Cardiac septum (tissue), 1 donor: ENCODE data around the gene PAXIP1. TPM values are rescaled to one million over a fixed set of nuclear protein-coding genes. Genes with fewer than 3 reads are reported as not detected.

Experiments
- DNase-seq: peaks from one replicate; pipeline ENCODE4 v3.0.0-alpha.2; 2020; ENCODE audit warnings: low spot score
- intact Hi-C: fragments of 100-400 bp; cut with DNase I; formaldehyde crosslinking; loops from one replicate; pipeline ENCODE4 v1.14.0; 2022
- total RNA-seq: library from RNA; stranded (reverse); fragmentation: NEBNext Ultra II Directional; extraction: Animal tissue kit (Norgen Biotek cat#: 25700); gene quantifications from one replicate; pipeline ENCODE4 v1.2.1, GENCODE V29; 2021
- donor health status: DM: no; HTN: no; CAD: no.

The PAXIP1 gene
- total RNA-seq, 1 donor from 2014 or later, result 6.6 TPM

DNA sequence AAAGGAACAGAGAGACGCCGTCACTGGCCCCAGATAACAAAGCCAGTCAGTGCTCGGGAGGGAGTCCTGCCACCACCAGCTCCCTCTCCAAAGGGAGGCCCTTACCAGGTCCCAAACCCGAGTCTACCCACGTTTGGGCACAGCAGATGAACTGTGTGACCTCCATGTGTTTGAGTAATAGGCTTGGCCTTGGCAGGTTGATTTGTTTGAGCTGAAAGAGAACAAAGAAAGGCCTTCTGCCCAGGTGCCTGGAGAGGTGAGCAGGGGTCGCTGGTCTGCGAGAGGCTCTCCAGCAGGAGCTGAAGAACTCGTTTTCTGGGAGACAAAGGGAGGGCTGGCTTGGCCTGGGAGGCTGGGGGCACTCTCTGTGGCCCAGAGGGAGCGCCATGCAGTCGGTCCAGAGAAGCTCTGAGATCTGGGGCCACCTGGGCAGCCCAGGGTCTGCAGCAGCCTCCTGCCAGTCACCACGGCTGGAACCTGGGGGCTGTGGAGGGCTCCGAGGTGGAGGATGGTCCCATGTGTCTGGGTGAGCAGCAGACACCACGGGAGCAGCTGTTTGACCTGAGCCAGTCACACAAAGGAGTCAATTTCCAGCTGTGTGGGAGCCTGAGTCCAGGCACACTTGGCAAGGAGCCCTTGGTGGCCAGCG is 99.7 kb downstream of the PAXIP1 start:
- intact Hi-C loops, result no loop called here
- no peak for DNase-seq

DNA sequence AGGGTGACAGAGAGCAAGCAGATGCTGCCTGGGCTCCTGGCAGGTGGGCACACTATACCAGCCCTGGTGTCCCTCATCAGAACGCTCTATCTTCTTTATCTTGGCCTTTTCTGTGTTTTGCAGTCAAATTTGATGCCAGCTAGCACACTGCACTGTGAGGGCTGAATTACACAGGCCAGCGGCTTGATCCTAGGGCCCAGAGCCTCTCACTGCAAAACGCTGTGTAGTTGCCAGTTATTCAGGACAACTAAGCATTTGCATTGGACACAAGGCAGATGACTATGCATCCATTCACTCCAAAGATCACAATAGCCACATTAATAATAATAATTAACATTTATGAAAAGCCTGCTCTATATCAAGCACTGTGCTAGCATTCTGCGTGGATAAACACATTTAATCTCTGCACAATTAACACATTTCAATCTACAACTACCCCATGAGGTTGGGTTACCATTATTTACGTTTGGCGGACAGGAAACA is 100.3 kb downstream of the PAXIP1 start:
- intact Hi-C loops, result no loop called here
- DNase-seq, result no peak

DNA sequence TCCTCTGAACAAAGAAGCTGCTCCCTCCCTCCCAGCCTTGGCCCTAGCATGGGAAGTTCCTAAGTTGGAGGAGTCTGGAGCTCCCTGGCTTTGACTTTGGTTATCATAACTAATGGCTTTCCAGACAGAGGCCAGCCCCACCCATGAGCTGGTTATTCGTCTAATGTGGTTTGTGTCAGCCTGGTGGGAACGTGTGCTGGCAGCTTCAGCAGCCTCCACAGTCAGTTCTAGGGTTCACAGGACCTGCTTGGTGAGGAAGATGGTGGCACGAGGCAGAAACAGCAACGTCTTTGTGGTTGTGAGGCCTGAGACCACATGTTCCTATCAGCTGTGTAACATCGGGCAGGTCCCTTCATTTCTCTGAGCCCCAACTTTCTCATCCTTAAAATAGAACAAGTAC is 103.1 kb downstream of the PAXIP1 start:
- intact Hi-C loops, result no loop called here

DNA sequence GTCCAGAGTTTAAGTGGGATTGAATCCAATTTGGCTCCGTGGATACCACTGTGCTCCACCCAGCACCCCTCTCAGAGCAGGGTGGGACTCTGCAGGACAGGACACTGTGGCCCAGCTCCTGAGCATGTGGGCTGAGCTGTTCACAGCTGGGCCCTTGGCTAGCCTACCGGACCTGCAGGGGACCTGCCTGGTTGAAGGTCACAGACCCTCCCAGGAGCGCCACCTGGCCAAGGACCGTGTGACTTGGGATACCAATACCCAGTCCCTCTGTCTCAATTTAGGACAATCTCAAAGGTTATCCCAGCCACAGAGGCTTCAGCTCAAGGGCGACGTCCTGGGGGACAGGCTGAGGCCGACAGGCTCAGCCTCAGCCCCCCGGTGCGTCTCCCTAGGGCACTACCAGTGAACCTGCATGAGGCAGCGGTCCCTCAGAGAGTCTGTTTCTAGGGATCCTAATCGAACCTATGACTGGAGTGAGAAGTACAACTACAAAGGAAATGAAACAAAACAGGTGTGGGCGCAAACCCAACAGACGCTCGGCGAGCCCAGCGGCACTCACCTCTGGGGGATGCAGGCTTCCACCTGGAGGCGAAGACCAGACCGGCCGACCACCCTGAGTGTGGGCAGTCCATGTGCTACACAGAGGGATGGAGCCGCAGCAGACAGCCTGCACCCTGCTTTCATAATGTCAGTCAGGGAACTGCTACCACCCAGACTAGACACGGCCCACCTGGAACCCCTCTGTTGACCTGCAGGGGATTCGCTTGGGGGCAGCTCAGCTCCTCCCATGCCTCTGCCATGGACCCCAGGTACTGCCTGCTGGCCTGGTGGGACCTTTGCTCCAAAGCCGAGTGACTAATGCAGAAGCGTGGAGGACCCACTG is 103.7 kb downstream of the PAXIP1 start:
- DNase-seq, result no peak
- intact Hi-C loops, result no loop called here

More for the DNA sequence above, 103.1 kb downstream of the PAXIP1 start:
- DNase-seq, result no peak

DNA sequence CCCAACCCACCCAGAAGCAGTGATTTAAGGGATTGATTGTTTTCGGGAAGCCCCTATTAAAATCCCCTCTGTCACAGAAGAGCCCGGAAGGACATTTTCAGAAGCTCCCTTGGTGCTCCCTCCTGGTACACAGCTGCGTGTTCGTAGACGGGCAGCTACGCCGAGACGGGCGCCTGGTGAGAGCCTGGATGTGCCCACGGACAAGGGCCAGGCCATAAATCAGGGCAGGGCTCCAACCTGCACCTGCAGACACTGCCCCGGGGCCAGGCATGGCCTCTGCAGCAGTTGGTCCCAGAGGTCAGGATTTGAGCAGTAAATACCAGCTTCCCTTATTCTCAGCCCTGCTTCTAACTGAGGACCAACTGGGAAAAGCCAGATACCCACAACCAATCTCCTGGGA is 106.8 kb downstream of the PAXIP1 start:
- intact Hi-C loops, result no loop called here
- no peak for DNase-seq

Other genes with a start within 250 kb of the PAXIP1 start
- gene HTR5A, start 67.2 kb upstream of the PAXIP1 start, total RNA-seq, result not detected